GM19324 (cell line): ENCODE measurements around the gene COL23A1.
"Not testable (repeated sequence)": the region's sequence is repeated elsewhere in the genome, so short reads cannot be mapped to it uniquely, and the experiment has no call there.

Experiments used
- ATAC-seq: cut with Tn5 transposase; IDR thresholded peaks from one replicate; pipeline ENCODE4 v1.9.1; 2021; ENCODE audit warnings: mild to moderate bottlenecking, moderate library complexity; ENCODE audit not compliant: unreplicated experiment, low FRiP score

Gene COL23A1

DNA sequence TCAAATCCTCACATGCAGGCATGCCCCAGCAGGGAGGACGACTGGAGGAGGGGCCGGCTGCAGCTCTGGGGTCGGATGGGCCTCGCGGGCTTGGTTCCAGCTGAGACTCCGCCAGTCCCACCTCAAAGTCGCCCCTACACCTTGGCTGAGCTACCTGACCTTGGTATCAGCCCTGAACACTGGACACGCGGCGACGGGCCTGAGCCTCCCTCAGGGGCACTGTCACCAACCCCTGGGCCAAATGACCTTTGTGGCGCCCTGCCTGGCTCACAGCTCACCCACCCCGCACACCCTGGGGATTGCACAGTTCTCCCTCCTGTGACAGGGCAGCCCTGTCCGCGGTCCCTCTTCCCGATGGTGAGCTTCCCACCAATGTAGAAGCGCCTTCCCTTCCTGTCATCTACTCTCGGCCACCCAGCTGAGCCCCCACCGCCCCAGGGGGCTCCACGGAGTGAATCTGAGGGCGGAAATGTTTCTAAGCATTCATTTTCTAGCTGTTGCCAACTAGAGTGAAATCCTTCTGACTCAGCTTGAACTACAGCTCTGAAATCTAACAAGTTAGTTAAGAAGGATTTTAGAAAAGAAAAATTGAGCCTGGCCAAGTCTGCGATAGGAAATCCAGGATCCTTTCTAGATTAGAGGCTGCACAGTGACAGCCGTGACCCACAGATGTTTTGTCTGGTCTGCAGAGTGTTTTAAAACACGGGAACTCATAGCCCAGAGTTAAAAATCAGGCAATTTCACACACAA, 218.7 kb downstream of the COL23A1 start:
- ATAC-seq: no peak

GRCh38 chr5:178370102-178370501, 220.1 kb downstream of the COL23A1 start:
- ATAC-seq: no peak

DNA sequence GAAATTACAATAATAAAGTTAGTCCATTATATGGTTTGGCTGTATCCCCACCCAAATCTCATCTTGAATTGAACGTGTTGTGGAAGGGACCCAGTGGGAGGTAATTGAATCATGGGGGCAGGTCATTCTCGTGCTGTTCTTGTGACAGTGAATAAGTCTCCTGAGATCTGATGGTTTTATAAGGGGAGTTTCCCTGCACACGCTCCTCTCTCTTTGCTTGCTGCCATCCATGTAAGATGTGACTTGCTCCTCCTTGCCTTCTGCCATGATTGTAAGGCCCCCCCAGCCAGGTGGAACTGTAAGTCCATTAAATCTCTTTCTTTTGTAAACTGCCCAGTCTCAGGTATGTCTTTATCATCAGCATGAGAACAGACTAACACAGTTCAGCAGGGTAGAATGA, 220.7 kb downstream of the COL23A1 start:
- ATAC-seq: not testable (repeated sequence)

- ATAC-seq: no peak
These were observed 221.4 kb downstream of the COL23A1 start for GRCh38 chr5:178368716-178369300.

DNA sequence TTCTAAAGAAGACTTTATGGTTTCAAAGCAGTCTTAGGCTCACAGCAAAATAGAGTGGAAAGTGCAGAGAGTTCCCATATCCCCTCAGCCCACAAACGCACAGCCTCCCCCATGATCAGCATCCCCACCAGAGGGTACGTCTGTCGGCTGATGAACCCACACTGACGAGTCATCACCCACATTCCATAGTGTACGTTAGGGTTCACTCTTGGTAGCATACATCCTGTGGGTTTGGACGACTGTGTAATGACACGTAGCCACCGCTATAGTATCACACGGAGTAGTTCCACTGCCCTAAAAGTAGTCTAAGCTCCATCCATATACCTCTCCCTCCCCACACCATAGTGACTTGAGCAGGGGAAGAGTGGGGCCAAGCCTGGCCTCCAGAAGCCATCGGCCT, 221.9 kb downstream of the COL23A1 start:
- ATAC-seq: no peak

GRCh38 chr5:178367736-178368120, 222.5 kb downstream of the COL23A1 start:
- ATAC-seq: no peak

GRCh38 chr5:178366998-178367735, 223.0 kb downstream of the COL23A1 start:
- no peak for ATAC-seq

- no peak for ATAC-seq
These were observed 224.4 kb downstream of the COL23A1 start for GRCh38 chr5:178365501-178366440.

GRCh38 chr5:178364326-178364675, 225.9 kb downstream of the COL23A1 start:
- no peak for ATAC-seq

GRCh38 chr5:178363501-178364325, 226.5 kb downstream of the COL23A1 start:
- ATAC-seq: no peak

GRCh38 chr5:178361657-178362445, 228.3 kb downstream of the COL23A1 start:
- no peak for ATAC-seq

DNA sequence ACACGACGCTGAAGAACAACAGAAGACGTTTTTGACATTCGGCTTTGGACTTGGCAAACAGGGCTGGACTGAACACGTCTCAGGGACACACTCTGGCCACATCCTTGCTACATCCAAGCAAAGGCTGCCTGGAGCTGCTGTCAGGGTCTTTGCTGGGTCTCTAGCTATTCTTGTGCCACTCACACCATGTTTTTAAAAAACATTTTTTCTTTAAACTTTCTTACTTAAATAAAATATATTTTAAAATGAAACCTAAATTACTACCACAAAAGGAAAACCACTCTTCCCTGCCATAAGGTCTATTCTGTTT, 229.3 kb downstream of the COL23A1 start:
- no peak for ATAC-seq

DNA sequence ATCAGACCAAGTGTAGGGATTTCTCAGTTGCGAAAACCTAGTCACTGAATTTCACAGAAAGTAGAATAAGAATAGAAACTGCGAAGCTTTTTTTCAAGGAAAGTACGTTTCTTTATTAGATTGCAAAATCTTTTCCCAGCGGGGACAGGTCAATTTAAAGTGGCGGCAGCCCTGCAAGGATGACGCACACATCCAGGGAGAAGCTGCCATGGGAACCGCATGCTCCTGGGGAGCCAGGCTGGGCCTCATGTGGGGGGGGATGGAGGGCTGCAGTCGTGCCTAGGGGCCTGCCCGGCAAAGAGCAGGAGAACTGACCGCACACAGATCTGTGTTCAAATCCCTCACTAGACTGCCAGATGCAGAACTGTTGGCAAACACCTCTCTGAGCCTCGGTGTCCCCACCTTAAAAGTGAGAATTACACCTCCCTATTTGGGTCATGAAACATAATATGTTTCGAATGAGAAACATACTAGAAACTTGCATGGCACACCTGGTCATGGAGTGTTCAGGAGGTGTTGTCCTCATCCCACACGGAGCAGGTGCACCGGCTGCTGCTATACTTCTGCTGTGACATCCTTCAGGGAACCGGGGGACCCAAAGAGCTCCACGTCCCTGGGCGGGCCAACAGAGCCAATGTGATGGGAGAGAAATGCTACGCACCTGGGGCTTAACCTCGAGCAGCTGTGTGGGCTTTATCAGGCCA, 229.8 kb downstream of the COL23A1 start:
- no peak for ATAC-seq

- ATAC-seq: no peak
These were observed 230.5 kb downstream of the COL23A1 start for GRCh38 chr5:178359738-178360137.

DNA sequence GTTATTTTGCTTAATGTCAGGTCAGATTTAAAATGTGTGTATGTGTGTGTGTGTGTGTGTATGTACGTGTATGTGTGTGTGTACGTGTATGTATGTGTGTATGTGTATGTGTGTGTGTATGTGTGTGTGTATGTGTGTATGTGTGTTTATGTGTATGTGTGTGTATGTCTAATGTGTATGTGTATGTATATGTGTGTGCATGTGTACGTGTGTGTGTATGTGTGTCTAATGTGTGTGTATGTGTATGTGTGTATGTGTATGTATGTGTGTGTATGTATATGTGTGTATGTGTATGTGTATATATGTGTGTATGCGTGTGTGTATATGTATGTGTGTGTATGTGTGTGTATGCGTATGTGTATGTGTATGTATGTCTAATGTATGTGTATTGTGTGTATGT, 232.5 kb downstream of the COL23A1 start:
- no peak for ATAC-seq

GRCh38 chr5:178357121-178357521, 233.1 kb downstream of the COL23A1 start:
- ATAC-seq: no peak

DNA sequence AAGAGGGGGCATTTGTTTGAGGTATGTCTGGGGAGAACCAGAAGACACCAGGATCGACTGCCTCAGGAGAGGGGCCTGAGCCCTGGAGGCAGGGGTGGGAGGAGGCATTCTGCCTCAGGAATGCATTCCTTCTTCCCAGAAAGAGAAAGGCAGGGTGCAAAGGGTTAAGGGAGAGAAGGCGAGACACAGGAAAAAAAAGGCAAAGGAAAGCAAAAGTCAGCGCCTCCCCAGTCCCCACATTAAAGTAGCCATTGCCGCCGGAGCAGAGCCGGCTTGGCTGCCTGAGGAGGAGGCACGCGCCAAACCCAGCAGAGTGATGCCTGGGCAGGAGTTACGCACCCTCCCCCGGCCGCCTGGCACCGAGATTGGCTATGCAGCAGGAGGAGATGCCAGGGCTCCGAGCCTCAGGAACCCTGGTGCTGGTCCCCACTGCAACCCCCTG, 233.7 kb downstream of the COL23A1 start:
- ATAC-seq: no peak

DNA sequence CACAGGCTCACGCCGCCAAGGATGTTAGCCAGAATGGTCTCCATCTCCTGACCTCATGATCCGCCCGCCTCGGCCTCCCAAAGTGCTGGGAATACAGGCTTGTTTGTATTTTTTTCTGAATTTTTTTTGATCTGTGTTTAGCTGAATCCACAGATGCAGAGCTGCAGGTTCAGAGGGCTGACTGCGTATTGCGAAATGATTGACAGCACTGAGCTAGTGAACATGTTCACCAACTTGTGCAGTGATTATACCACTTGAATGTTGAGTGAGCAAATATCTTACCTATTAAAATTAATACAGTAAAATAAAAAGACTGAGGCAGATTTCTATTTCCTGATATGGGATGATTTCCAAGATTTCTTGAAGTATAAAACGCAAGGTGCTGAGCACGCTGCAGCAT, 234.5 kb downstream of the COL23A1 start:
- ATAC-seq: no peak

GRCh38 chr5:178353461-178353860, 236.7 kb downstream of the COL23A1 start:
- ATAC-seq: no peak
